DMS 273 treated with DMSO at 0.1 percent for 48 hours (cell line): ENCODE data around the gene TSPAN2.

Experiments
- DNase-seq: peaks from one replicate; lab custom pipeline; 2025; lab: John Stamatoyannopoulos, UW

The TSPAN2 gene

DNA sequence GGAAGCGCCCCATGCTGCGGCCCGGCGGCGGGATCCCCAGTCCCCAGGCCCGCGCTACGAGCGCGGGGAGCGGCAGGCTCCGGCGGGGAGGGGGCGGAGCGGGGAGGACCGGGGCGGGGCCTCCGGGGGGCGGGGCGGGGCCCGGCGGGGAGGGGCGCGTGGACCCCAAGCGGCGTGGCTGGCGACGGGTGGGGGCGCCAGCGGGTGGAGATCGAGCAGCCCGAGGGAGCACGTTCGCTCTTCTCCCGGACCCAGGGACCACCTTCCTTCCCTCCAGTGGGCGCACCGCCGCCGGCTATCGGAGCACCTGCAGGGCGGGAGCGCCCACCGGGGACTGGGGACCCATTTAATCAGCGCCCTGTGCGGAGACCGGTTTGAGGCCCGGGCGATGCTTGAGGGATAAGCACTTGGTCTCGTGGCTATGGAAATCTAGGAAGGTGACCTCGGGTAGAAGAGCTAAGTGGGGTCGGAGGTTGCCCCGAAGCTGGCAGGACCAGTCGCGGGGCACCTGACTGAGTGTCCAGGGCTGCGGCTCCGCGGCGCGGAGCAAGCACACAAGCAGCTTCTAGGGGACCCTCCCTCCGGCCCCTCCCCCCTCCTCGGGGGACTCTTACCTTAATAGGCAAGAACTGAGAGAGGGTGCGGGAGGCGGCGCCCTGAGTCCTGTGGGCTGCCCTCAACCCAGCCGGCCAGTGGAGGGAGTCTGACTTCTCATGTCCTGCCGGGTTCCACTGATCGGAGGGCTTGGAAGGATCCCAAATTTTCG, at the start of gene TSPAN2:
TSS of gene TSPAN2 (minus strand) at position 84 of the 766 bp plus-strand sequence. CDS start at position 13, 71 bp downstream.
- DNase-seq: peak; percentile 63

DNA sequence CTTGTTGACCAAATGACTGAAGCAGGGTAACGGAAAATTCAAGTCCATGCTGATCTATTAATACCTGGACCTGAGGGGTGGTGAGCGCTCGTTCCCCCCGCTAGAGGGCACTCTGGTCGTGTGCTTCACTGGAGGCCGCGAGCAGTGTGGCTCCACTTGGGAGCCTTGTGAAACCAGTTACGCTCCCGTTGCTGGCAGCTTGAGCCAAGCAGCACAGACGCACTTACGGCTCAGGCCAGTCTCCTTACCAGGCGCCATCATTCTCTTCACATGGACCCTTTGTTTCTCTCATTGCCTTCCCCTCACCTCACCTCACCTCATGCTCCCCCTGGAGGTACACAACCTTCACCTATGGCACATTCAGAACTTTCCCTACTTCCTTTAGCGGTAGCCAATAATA, 49.7 kb upstream of the TSPAN2 start:
- DNase-seq: peak; percentile 63

DNA sequence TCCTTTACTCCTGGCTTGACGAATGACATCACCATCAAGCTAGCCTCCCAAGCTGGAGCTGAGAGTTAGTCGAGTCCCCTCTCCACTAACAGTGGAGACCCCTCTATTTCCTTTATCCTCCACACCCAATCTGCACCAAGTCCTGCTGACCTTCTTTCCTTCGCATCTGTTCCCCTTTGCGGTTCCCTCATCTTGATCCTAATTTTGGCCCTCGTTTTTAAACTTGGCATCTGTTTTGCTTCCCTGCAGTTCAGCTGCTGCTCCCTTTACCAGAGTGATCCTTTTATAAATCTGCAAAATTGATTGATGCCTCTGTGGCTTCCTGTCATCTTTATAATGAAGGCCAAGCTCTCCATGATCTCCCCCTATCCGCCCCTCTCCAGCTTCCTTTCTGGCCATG, 49.0 kb upstream of the TSPAN2 start:
- DNase-seq: no peak

DNA sequence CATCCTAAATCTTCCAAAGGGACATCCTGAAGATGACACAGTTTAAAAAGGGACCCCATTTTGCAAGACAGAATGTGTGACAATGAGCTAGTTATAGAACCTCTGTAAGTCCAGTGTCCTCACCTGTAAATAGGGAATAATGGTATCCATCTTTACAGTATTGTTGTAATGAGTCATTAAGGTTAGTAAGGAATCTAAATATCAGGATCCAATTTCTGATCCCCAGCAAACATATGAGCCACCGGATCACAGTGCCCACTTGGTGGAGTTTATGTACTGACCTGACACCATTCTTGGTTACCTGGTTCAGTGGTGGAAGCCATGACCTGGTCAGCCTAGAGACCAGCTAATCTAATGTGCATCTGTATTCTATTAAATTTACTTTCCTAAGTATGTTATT, 47.9 kb upstream of the TSPAN2 start:
- DNase-seq: no peak

DNA sequence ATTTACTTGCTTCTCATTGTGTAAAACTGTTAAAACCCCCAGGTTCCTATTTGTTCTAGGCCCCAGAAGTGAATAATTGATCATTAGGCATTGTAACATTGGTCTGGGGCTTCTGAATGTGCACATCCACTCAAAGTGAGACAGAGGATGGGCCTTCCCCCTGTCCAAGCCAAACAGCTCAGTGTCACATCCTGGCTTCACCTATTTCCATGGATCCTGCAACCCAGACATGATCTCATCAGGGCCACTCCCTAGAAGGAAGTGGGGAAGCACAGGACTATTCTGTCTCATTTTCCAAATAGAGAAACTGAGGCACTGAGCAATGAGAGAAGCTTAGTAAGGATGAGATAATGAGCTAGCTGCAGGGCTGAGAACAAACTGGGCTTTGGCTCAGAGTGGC, 47.4 kb upstream of the TSPAN2 start:
- no peak for DNase-seq

DNA sequence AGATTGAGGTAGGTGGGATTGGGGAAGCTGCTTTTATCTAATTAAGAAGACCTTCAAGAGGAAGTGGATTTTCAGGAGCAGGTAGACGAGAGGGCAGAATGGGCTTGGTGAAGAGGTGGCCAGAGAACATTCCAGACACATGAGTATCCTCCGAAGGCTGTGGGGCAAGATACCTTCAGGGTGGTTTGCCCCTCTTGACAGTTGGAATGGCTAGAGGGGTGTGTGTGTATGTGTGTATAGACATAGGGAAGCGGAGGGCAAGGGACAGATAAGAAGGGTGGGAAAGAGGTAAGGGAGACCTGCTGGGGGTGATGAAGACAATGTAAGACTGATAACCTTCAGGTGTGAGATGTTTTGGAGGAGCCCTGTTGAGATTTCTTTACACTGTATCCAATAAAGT, 46.8 kb upstream of the TSPAN2 start:
- no peak for DNase-seq

DNA sequence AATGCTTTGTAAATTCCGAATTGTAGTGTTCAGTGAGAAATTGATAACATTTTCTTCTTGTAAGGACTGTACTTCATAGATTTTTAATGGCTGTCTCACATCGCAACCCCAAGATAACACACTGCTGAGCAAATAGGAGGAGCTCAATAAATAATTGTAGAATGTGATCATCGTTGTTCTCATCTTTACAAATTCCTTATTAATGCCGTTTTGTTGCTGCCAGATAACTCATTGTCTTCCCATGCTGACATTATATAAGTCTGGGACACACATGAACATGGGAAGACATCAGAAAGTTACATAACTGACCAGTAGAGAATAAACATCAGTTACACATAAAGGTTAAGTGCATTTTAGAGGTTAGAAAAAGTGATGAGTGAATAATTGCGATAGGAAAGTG, 46.4 kb upstream of the TSPAN2 start:
- DNase-seq: no peak

DNA sequence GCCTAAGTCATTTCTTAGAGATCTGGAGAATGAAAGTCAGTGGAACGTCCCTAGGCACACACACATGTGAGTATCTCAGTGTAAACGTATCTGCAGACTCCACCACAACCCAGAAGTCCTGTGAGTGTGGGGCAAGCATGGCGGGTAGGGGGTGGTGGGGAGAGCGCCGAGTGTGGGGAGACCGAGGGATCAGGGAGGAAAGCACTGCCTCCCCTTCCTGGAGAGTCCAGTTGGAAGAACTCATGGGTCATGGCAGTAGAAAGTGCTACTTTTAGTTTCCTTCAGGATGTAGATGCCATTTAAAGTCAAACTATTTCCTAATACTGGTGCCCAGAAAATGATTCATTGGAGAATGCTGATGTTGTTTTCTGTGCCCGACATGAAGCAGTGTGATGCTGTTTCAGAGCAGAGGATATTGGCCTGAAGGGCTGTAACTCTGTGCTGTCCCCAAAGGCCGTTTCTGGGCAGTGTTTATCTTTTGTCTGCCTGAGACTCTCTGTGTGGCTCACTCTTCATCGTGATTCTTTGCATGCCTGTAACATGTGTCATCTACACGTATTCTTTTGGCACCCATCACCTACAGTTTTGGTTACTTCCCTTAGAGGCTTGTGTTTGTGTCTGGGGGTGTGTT, 45.7 kb upstream of the TSPAN2 start:
- DNase-seq: no peak

DNA sequence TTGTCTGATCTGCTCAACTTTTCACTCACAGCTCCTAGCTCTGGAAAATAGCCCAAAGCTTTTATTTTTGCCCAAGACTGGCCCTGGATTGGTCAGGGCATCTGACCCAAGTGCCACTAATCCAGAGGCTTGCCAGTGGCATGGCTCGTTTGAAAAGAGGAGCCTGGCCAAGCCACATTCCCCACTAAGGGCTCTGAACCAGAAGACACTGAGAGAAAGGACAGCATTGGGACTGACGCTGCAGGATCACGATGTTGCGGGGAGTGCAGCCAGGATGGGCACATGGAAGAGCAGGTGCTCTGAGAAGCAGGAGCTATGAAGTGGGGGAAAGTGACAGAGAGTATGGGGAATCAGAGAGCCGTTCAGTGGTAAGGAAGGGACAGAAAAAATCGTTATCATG, 44.9 kb upstream of the TSPAN2 start:
- no peak for DNase-seq

DNA sequence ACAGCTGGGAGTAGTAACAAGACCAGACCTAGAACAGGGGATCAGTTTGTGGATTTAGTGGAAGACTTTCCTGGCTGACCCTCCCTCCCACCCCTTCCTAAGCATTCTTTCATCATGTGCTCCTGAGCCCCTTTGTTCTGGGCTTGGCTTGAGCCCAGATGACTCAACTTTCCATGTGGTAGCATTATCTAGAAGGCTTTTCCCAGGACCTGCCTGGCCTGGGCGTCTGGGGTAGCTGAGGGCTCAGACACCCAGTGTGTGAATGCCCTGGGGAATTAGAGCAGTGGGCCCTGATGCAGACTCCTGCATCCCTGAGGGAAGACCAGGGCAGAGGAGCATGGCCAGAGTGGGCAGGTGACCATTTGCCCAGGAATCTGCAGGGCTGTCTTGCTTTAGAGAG, 44.1 kb upstream of the TSPAN2 start:
- DNase-seq: no peak

DNA sequence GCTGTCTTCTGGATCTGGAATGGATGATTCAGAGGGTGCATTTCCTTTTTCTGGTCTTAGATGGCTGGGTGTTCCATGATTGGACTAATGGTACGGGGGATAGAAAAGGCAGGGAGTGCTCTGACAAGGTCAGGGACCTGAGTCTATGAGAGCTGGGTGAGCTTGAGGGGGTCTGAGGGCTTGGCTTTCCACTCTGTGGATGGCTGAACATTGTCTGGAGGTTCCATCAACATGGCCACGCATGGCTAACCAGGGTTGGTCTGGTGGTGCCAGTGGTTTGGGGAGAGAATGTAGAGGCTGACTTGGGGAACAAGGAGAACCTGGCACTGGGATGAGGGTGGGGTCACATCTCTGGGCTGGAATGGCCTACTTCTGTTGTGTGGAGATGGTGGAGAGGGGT, 41.5 kb upstream of the TSPAN2 start:
- no peak for DNase-seq

DNA sequence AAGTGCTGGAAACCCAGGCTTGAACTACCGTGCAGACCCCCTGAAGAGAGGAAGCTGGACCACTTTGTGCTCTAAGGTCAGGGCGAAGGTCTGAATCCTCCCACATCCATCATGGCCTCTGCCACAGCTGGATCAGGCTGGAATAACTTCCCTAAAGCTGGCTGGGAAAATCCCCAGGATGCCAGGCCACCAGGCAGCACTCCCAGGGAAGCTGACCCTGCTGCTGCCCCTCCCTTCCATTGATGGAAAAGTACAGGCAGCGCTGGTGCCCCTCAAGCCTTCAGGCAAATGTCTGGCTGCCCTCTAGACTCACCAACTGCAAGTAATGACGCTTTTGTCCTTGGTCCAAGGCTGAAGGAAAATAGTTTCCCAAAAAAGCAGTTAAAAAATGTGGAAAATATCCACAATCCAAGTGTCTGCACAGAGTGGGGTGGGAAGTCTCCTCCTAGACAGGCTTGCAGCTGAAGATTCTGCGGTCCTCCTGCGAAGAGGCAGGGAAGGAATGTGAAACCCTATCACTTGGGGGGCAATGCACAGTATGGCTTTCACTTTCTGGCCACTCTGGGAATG, 39.9 kb upstream of the TSPAN2 start:
- DNase-seq: no peak

DNA sequence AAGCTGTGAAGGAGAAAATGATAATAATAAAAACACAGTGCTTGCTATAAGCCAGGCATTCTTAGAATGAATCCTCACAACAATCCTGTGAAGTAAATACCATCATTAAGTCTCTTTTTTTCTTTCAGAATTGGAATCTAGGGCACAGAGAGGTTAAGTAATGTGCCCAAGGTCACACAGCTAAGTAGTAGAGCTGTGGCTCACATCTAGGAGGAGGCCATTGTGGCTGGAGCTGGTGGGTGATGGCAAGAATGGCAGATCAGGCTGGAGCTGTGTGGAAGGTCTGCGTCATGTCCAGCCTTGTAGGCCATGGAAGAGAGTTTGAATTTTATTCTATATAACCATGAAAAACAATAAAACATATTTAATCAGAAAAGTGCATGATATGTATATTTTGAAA, 38.2 kb upstream of the TSPAN2 start:
- DNase-seq: no peak

DNA sequence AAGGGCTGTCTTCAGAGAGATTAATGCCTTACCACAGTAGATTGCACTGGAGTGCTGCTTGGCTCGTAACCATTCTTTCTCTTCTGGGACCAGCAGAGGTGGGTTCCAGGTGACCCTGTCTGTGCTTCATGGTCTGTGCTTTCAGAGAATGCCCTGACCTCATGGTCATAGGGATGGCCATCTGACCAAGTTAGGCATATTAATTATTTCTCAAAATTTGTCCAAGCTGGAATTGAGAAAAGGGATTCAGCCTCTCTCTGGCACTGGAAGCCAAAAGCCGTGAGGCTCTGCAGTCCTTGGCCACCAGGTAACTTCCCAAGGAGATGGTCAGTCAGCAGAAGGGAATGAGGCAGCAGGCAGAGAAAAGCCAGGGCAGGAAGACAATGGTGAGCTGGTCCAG, 37.2 kb upstream of the TSPAN2 start:
- no peak for DNase-seq

DNA sequence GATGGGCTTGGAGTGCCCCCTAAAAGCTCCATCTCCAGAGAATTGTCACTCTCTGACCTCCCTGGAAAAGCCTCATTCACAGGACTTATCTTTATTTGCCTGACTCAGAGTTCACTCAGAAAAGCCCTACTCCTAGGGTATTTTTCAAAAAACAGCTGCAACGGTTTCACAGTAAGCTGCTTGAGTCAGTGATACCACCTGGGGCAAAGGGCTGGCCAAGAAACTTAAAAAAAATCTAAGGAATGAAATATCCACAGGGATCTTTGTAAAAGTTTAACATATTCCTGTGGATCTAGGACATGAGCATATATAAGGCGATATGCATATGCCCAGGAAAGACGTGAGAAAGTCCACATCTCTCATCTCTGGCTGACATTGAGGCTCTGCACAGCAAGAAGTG, 33.8 kb upstream of the TSPAN2 start:
- no peak for DNase-seq

DNA sequence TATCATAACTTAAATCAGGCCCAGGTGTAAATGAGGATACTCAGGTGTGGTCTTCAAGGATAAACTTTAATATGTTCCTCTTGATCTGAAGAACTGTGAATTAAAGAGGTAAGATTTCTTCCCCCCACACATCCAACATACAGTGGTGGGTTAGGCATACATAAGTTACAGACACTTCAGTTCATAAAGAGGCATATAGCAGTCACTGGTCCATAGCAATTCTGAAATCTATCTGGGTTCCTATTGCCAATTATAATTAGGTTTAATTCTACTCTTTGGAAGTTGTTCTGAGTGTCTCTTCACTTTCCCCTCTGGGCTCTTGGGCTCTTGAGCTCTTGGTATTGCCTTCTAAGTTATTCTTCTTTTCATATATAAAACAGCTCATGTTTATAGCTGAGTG, 32.5 kb upstream of the TSPAN2 start:
- DNase-seq: no peak

DNA sequence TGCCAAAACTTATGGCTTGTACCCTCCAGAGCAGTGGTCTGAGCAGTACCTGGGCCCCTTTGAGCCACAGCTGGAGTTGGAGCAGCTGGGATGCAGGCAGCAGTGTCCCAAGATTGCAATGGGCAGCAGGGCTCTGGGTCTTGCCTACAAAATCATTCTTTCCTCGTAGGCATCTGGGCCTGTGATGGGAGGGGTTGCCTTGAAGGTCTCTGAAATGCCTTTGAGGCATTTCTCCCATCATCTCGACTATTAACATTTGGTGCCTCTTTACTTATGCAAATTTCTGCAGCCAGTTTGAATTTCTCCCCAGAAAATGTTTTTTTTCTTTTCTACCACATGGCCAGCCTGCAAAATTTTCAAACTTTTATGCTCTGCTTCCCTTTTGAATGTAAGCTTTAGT, 31.0 kb upstream of the TSPAN2 start:
- no peak for DNase-seq

DNA sequence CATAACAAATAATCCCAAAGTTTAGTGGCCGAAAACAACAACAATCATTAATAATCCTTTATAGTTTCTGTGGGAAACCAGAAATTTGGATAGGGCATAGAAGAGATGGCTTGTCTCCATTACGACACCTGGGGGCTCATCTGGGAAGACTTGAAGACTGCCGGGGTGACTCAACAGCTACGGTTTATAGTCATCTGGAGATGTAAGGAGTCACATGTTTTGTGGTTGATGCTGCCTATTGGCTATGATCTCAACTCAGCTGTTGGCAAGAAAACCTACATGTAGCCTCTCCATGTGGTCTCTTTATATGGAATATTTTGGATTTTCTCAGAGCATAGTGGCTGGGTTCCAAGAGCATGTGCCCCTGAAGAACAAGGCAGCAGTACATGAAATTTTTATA, 29.3 kb upstream of the TSPAN2 start:
- no peak for DNase-seq

DNA sequence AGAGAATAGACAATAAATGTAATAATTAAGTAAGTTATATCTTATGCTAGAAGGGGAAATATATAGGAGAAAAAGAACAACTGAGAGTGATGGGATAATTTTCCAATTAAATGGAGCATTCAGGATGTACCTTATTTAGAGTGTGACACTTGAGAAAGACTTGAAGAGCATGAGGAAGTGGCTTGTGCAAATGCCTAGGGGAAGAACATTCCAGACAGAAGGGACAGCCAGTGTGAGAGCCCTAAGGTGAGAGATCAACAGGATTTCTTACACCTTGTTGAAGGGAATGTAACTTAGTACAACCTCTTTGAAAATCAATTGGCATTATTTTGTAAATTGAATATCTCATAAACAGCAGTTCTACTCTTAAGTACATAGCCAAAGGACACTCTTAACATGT, 28.8 kb upstream of the TSPAN2 start:
- no peak for DNase-seq

DNA sequence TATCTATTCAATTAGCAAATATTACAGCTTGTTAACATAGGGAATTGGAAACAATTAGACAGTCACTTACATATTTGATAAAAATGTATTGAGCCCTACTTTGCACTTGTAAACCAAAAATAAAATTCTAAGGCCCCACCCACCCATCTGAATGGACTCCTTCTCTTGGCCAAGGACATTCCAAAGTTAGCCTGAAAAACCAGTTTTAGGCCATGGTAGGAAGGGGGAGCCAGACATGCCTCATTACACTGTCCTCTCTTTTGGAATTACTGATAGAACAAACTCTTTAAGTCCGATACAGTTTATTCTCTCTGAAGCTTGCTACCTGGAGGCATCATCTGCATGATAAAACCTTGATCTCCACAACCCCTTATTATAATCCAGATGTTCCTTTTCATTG, 28.0 kb upstream of the TSPAN2 start:
- DNase-seq: no peak

DNA sequence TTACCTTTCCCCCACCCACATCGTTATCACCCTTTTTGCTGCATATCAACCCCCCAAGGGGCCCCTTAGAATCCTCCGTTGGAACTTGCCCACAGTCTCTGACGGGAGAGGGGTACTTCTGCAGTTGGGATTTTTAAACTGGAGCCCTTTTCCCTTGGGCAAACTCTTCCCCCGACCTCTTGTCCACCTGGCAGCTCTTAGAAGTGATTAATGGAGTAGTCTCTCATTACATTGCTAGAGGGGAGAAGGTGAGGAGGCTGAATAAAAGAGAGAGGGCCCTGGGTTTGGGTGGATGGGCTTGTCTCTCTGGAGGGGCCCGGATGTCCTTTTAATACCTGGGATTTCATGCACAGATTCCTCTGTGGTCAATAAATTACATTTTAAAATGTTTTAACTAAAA, 27.2 kb upstream of the TSPAN2 start:
- DNase-seq: no peak

DNA sequence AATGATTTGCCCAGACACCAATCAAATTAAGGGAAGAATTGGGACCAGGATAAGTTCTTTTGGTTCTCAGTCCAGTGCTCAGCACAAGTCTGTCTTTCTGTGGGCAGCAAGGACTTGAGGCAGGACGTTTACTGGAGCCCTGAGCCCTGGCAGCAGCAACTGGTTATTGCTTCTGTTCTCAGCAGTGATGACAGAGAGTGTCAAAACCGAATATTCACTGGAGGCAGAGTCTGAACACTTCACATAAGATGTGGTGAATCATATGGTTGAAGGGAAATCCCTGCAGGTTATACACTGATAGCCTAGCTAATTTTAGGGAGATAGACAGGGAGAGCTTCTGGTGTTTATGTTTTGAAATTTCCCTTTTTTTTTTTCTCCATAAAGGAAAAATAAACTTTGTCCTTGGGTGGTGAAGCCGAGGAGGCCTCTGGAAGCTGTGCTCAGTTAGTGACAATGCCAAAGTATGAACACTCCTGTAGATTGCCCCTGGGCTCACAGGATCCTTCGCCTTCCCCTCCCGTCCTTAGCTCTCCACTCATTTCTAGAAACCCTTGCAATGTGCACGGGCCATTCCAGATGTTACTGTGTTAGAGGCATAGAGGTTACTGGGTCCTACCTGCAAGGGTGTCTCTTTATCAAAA, 26.3 kb upstream of the TSPAN2 start:
- no peak for DNase-seq

DNA sequence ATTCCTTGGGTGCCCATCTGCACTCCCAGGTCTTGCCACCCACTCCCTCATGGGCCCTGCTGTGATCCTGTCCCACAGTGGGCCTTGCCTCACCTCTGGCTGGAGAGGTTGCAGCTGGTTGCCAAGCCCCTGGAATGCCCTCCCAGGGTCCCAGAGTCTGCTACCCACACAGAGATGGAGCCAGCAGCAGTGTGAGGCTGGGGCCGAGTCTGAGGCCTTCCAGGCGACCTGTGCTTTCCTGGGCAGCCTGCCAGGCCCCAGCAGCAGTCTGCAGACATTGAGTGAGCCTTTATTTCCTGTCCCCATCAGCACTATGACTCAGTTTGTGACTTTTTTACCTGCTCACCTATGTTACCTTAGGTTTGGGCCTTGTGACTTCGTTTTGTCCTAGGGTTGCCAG, 25.0 kb upstream of the TSPAN2 start:
- no peak for DNase-seq
